Natural killer cell (primary cell): Measurements from ENCODE around the gene WWC2. TPM values are rescaled to one million over a fixed set of nuclear protein-coding genes. Genes with fewer than 3 reads are reported as not detected.

ENCODE experiments used
- ATAC-seq, 3 donors: fragments of 150-1000 bp in 2 of 3; fragments of 200-7000 bp in 1 of 3; cut with Tn5 transposase; 1 replicate in 1 of 3; 2 replicates in 2 of 3; pipeline ENCODE4 v1.10.0; 2021; ENCODE audit warnings: mild to moderate bottlenecking in 2 of 3, moderate library complexity in 2 of 3
- DNase-seq, 2 donors: peaks; one replicate each; pipeline versions ENCODE4 v3.0.0 to v3.0.0-alpha.2; 2013 to 2021; ENCODE audit warnings: mixed read lengths in 1 of 2
- H3K27ac ChIP-seq: one replicate; pipeline ENCODE4 v1.5.1; 2013; ENCODE audit warnings: mild to moderate bottlenecking, low read length
- H3K27me3 ChIP-seq: one replicate; pipeline ENCODE4 v1.6.1; 2013; ENCODE audit warnings: low read length; ENCODE audit not compliant: control insufficient read depth, insufficient read depth
- H3K36me3 ChIP-seq: one replicate; pipeline ENCODE4 v1.6.1; 2013; ENCODE audit warnings: low read length; ENCODE audit not compliant: control insufficient read depth, insufficient read depth
- H3K4me1 ChIP-seq: one replicate; pipeline ENCODE4 v1.6.1; 2013; ENCODE audit warnings: low read length; ENCODE audit not compliant: control insufficient read depth, insufficient read depth
- H3K4me3 ChIP-seq: one replicate; pipeline ENCODE4 v1.5.1; 2013; ENCODE audit warnings: low read length
- H3K9me3 ChIP-seq: one replicate; pipeline ENCODE4 v1.6.1; 2013; ENCODE audit warnings: low read length; ENCODE audit not compliant: control insufficient read depth, insufficient read depth
- H3K27ac Mint-ChIP-seq, 2 donors: one replicate each; pipeline ENCODE4 v1.8.0; 2022; ENCODE audit warnings: mild to moderate bottlenecking in 2 of 2, mixed read lengths in 2 of 2, moderate library complexity in 1 of 2
- H3K27me3 Mint-ChIP-seq, 2 donors: one replicate each; pipeline ENCODE4 v1.8.0; 2022; ENCODE audit warnings: low read depth in 2 of 2, mixed read lengths in 2 of 2
- H3K36me3 Mint-ChIP-seq: one replicate; pipeline ENCODE4 v1.8.0; 2022; ENCODE audit warnings: mixed read lengths
- H3K4me1 Mint-ChIP-seq, 2 donors: one replicate each; pipeline ENCODE4 v1.8.0; 2022; ENCODE audit warnings: mixed read lengths in 2 of 2
- H3K4me3 Mint-ChIP-seq: one replicate; pipeline ENCODE4 v1.8.0; 2022; ENCODE audit warnings: mild to moderate bottlenecking, moderate library complexity, mixed read lengths
- H3K9me3 Mint-ChIP-seq, 2 donors: one replicate each; pipeline ENCODE4 v1.8.0; 2022; ENCODE audit warnings: mixed read lengths in 2 of 2
- CTCF ChIP-seq: fragments of 200-600 bp; IDR thresholded peaks from one replicate; pipeline ENCODE4 v1.8.0; 2022; ENCODE audit warnings: antibody characterized with exemption
- WGBS: methylation state at CpG from one replicate; pipeline ENCODE4 v1.1.7; 2013; ENCODE audit warnings: missing lambda C conversion rate; ENCODE audit not compliant: insufficient coverage; 5-methylcytosine and 5-hydroxymethylcytosine counted together
- intact Hi-C: fragments of 100-400 bp; cut with micrococcal nuclease; formaldehyde crosslinking; loops from one replicate; pipeline ENCODE4 v1.14.2; 2022
- total RNA-seq, 4 donors: library from RNA; stranded (reverse); fragments of 120-200 nt in 1 of 4; gene quantifications; one replicate each; pipeline versions ENCODE4 v1.2.3 to v1.2.4, GENCODE V29; 2013 to 2022

WWC2 gene
- total RNA-seq, 3 donors from 2014 or later (not counting 1 experiment from before 2014, with no cell fraction given) = 8.2 to 22.7 (median 9.2) TPM

GRCh38 chr4:183349673-183350072 is 250.6 kb downstream of the WWC2 start:
- no peak overlapping the region for H3K4me3 Mint-ChIP-seq
- intact Hi-C loops = no loop called here

GRCh38 chr4:183350317-183351071 is 251.4 kb downstream of the WWC2 start:
- H3K27me3 Mint-ChIP-seq = peaks cover 9 to 18% of the 10 kb centered on the region in 2 donors
- no peak for ATAC-seq

More at GRCh38 chr4:183349673-183350072, 250.6 kb downstream of the WWC2 start:
- Histone ChIP-seq H3K4me1 (no peaks in the 10 kb centered on the region), H3K9me3 (no peaks in the 10 kb centered on the region), H3K27me3 (peaks cover 3% of the 10 kb centered on the region), H3K27ac (no peak overlapping the region), H3K4me3 (no peak overlapping the region), H3K36me3 (no peaks in the 10 kb centered on the region)
- Mint-ChIP-seq H3K36me3 (no peaks in the 10 kb centered on the region), H3K4me1 (no peaks in the 10 kb centered on the region), H3K27ac (no peak overlapping the region), H3K9me3 (no peaks in the 10 kb centered on the region), H3K27me3 (peaks cover 9 to 19% of the 10 kb centered on the region in 2 donors)
- DNase-seq (no peak), ATAC-seq (no peak)
- TF ChIP-seq CTCF = no peak
- 93% methylated on average over 9 of the region's 9 CpGs for WGBS

GRCh38 chr4:183352546-183352945 is 253.5 kb downstream of the WWC2 start:
- no peak overlapping the region for H3K4me3 ChIP-seq
- H3K27ac ChIP-seq = no peak overlapping the region
- ATAC-seq (no peak), DNase-seq (no peak)
- no peaks in the 10 kb centered on the region for H3K9me3 ChIP-seq
- H3K4me1 ChIP-seq = no peaks in the 10 kb centered on the region
- intact Hi-C loops = no loop called here
- Mint-ChIP-seq H3K4me1 (no peaks in the 10 kb centered on the region), H3K27me3 (peaks cover 15 to 21% of the 10 kb centered on the region in 2 donors), H3K36me3 (no peaks in the 10 kb centered on the region), H3K27ac (no peak overlapping the region), H3K9me3 (no peaks in the 10 kb centered on the region), H3K4me3 (no peak overlapping the region)
- H3K36me3 ChIP-seq = no peaks in the 10 kb centered on the region
- WGBS = 83% methylated on average over 3 of the region's 5 CpGs
- H3K27me3 ChIP-seq = peaks cover 1% of the 10 kb centered on the region
- no peak for TF ChIP-seq CTCF

More at GRCh38 chr4:183350317-183351071, 251.4 kb downstream of the WWC2 start:
- peaks cover 3% of the 10 kb centered on the region for H3K27me3 ChIP-seq
- no peak overlapping the region for H3K27ac ChIP-seq
- intact Hi-C loops = no loop called here
- TF ChIP-seq CTCF = no peak
- no peaks in the 10 kb centered on the region for H3K36me3 ChIP-seq
- H3K36me3 Mint-ChIP-seq = no peaks in the 10 kb centered on the region
- H3K4me3 ChIP-seq = no peak overlapping the region
- DNase-seq = no peak
- H3K9me3 ChIP-seq = no peaks in the 10 kb centered on the region
- H3K4me1 Mint-ChIP-seq = no peaks in the 10 kb centered on the region
- H3K9me3 Mint-ChIP-seq = no peaks in the 10 kb centered on the region
- no peak overlapping the region for H3K27ac Mint-ChIP-seq
- H3K4me3 Mint-ChIP-seq = no peak overlapping the region
- WGBS = 91% methylated on average over 17 of the region's 17 CpGs
- no peaks in the 10 kb centered on the region for H3K4me1 ChIP-seq
